ENCODE data around the gene NOL9.

DNA sequence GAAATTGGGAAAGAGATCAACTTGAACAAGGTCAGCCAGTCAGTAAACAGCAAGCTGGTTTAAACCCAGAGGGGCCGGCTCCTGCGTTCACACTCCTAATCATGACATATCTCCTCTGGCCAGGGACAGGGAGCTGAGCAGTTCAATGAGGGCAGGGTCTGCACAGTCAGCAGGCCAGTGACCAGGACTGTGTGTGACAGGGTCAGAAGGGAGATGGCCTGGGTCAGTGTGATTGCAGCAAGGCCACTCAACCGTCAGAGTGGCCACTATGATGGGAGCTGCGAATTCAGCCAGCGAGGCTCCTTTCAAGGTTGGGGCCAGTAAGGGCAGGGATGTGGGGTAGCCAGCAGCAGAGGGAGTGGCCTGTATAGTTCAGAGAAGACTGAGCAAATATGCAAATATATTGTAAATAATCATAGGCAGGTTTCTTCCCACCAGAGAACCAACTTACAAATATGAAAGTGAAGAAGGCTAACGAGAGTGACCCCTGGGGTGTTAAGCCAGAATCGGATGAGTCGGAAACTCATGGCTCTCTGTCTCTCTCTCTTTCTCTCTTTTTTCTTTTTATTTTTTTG, 20.0 kb downstream of the NOL9 start:
- TF ChIP-seq FOXO1 (CRISPR knock-in tag; IDR thresholded peaks at IDR 0.05) (no peak), GABPA (IDR thresholded peaks at IDR 0.05; ENCODE audit: low read depth, low read length) (no peak), GABPA (CRISPR knock-in tag; IDR thresholded peaks at IDR 0.05; ENCODE audit: low read depth) (no peak), ZNF747 (CRISPR knock-in tag; IDR thresholded peaks at IDR 0.05; ENCODE audit: borderline replicate concordance) (no peak), TP53 (CRISPR knock-in tag; conservative IDR thresholded peaks at IDR 0.05) (no peak), TCF12 (IDR thresholded peaks at IDR 0.05) (no peak), TCF12 (CRISPR knock-in tag; IDR thresholded peaks at IDR 0.05) (no peak), ZBTB7A (CRISPR knock-in tag; IDR thresholded peaks at IDR 0.05) (no peak)
- TF ChIP-seq, protein P1, sequence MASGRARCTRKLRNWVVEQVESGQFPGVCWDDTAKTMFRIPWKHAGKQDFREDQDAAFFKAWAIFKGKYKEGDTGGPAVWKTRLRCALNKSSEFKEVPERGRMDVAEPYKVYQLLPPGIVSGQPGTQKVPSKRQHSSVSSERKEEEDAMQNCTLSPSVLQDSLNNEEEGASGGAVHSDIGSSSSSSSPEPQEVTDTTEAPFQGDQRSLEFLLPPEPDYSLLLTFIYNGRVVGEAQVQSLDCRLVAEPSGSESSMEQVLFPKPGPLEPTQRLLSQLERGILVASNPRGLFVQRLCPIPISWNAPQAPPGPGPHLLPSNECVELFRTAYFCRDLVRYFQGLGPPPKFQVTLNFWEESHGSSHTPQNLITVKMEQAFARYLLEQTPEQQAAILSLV (CRISPR knock-in tag; IDR thresholded peaks at IDR 0.05; ENCODE audit: borderline replicate concordance), result no peak
- TF ChIP-seq, protein P2, sequence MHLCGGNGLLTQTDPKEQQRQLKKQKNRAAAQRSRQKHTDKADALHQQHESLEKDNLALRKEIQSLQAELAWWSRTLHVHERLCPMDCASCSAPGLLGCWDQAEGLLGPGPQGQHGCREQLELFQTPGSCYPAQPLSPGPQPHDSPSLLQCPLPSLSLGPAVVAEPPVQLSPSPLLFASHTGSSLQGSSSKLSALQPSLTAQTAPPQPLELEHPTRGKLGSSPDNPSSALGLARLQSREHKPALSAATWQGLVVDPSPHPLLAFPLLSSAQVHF (CRISPR knock-in tag; IDR thresholded peaks at IDR 0.05), result no peak
- TF ChIP-seq, protein P3, sequence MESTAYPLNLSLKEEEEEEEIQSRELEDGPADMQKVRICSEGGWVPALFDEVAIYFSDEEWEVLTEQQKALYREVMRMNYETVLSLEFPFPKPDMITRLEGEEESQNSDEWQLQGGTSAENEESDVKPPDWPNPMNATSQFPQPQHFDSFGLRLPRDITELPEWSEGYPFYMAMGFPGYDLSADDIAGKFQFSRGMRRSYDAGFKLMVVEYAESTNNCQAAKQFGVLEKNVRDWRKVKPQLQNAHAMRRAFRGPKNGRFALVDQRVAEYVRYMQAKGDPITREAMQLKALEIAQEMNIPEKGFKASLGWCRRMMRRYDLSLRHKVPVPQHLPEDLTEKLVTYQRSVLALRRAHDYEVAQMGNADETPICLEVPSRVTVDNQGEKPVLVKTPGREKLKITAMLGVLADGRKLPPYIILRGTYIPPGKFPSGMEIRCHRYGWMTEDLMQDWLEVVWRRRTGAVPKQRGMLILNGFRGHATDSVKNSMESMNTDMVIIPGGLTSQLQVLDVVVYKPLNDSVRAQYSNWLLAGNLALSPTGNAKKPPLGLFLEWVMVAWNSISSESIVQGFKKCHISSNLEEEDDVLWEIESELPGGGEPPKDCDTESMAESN (CRISPR knock-in tag; conservative IDR thresholded peaks at IDR 0.05), result no peak
